ENCODE results near the gene HHIPL2. TPM values are rescaled to one million over a fixed set of nuclear protein-coding genes. Genes with fewer than 3 reads are reported as not detected.

Gene HHIPL2
- total RNA-seq, 3 donors from 2014 or later (not counting 1 experiment from before 2014, with no cell fraction given), result 0.21 to 1.4 TPM; not detected in 1

DNA sequence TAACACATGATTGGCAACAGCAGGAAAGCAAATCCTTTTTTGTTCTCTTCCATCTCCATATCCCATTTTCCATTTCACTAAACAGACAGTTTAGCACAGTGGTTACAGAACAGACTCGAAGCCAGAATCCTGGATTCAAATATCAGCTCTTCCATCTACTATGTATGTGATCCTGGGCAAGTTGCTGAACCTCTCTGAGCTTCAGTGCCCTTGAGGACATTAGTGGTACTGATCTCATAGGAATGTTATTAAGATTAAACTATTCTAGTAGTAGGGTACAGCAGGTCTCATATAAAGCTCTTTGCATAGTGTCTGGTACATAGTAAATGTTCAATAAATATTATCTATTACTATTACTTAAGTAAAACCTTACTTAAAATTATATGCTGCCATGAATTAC is 13.8 kb upstream of the HHIPL2 start:
- WGBS (ENCODE audit: insufficient coverage), result 100% methylated on average over 1 of the region's 1 CpG
- no peaks in the 10 kb centered on the region for H3K9me3 Mint-ChIP-seq
- H3K9me3 ChIP-seq (ENCODE audit: control insufficient read depth, insufficient read depth, low read length), result no peaks in the 10 kb centered on the region
- peaks cover 65% of the 10 kb centered on the region for H3K36me3 ChIP-seq (ENCODE audit: control insufficient read depth, insufficient read depth, low read length)
- H3K4me1 ChIP-seq (ENCODE audit: control insufficient read depth, insufficient read depth, low read length), result no peaks in the 10 kb centered on the region
- no peaks in the 10 kb centered on the region for H3K27me3 Mint-ChIP-seq (ENCODE audit: low read depth in 2 of 2)
- H3K4me3 Mint-ChIP-seq, result no peak overlapping the region
- no peaks in the 10 kb centered on the region for H3K4me1 Mint-ChIP-seq
- H3K36me3 Mint-ChIP-seq, result peaks cover 7% of the 10 kb centered on the region
- no peak overlapping the region for H3K27ac ChIP-seq (ENCODE audit: low read length)
- no peaks in the 10 kb centered on the region for H3K27me3 ChIP-seq (ENCODE audit: control insufficient read depth, insufficient read depth, low read length)
- ATAC-seq (no peak), DNase-seq (no peak)
- TF ChIP-seq, protein P1, sequence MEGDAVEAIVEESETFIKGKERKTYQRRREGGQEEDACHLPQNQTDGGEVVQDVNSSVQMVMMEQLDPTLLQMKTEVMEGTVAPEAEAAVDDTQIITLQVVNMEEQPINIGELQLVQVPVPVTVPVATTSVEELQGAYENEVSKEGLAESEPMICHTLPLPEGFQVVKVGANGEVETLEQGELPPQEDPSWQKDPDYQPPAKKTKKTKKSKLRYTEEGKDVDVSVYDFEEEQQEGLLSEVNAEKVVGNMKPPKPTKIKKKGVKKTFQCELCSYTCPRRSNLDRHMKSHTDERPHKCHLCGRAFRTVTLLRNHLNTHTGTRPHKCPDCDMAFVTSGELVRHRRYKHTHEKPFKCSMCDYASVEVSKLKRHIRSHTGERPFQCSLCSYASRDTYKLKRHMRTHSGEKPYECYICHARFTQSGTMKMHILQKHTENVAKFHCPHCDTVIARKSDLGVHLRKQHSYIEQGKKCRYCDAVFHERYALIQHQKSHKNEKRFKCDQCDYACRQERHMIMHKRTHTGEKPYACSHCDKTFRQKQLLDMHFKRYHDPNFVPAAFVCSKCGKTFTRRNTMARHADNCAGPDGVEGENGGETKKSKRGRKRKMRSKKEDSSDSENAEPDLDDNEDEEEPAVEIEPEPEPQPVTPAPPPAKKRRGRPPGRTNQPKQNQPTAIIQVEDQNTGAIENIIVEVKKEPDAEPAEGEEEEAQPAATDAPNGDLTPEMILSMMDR (IDR thresholded peaks at IDR 0.05), result no peak
- no peak overlapping the region for H3K27ac Mint-ChIP-seq
- no peak overlapping the region for H3K4me3 ChIP-seq (ENCODE audit: low read length)
- intact Hi-C loops (cut with micrococcal nuclease), result no loop called here

DNA sequence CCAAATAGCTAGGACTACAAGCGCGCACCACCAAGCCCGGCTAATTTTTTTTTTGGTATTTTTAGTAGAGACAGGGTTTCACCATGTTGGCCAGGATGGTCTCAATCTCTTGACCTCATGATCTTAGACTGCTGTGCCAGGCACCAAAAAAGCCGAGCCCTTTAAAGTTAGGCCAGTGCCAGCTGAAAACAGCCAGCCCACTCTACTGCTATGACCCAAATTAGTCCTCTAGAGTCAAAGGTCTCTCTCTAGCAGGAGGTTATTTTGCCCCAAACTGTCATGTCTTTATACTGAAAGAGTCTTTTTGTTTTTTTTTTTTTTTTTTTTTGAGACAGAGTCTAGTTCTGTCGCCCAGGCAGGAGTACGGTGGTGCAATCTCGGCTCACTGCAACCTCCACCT is 9.7 kb upstream of the HHIPL2 start:
- no peak overlapping the region for H3K4me3 Mint-ChIP-seq
- H3K36me3 ChIP-seq (ENCODE audit: control insufficient read depth, insufficient read depth, low read length), result peaks cover 56% of the 10 kb centered on the region
- no peaks in the 10 kb centered on the region for H3K27me3 ChIP-seq (ENCODE audit: control insufficient read depth, insufficient read depth, low read length)
- H3K4me1 ChIP-seq (ENCODE audit: control insufficient read depth, insufficient read depth, low read length), result no peaks in the 10 kb centered on the region
- DNase-seq (no peak), ATAC-seq (no peak)
- WGBS (ENCODE audit: insufficient coverage), result 98% methylated on average over 7 of the region's 7 CpGs
- H3K4me1 Mint-ChIP-seq, result no peaks in the 10 kb centered on the region
- H3K36me3 Mint-ChIP-seq, result peaks cover 7% of the 10 kb centered on the region
- no peak overlapping the region for H3K4me3 ChIP-seq (ENCODE audit: low read length)
- intact Hi-C loops (cut with micrococcal nuclease), result no loop called here
- H3K27ac ChIP-seq (ENCODE audit: low read length), result no peak overlapping the region
- H3K27me3 Mint-ChIP-seq (ENCODE audit: low read depth in 2 of 2), result no peaks in the 10 kb centered on the region
- H3K9me3 Mint-ChIP-seq, result no peaks in the 10 kb centered on the region
- TF ChIP-seq, protein P1 (IDR thresholded peaks at IDR 0.05), result no peak
- no peaks in the 10 kb centered on the region for H3K9me3 ChIP-seq (ENCODE audit: control insufficient read depth, insufficient read depth, low read length)
- no peak overlapping the region for H3K27ac Mint-ChIP-seq

DNA sequence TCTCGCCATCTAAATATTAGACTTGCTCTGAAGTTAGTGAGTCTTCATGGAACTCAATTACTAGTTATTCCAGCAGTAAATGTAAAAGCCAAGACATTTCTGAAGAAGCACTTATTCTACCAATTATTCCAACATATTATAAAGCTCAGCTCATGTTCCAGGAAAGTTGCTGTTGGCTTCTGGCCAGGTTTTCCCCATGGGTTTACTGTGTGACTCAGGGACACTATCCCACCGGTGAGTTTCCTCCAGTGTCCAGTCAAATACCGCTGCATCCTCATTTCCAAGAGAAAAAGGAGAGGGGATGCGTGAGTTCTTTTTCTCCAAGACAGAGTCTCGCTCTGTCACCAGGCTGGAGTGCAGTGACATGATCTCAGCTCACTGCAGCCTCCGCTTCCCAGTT is 9.2 kb upstream of the HHIPL2 start:
- no peak for ATAC-seq
- no peaks in the 10 kb centered on the region for H3K9me3 Mint-ChIP-seq
- DNase-seq, result no peak
- no peak overlapping the region for H3K4me3 ChIP-seq (ENCODE audit: low read length)
- H3K27ac ChIP-seq (ENCODE audit: low read length), result no peak overlapping the region
- no peaks in the 10 kb centered on the region for H3K27me3 ChIP-seq (ENCODE audit: control insufficient read depth, insufficient read depth, low read length)
- TF ChIP-seq, protein P1 (IDR thresholded peaks at IDR 0.05), result no peak
- peaks cover 7% of the 10 kb centered on the region for H3K36me3 Mint-ChIP-seq
- no peaks in the 10 kb centered on the region for H3K4me1 Mint-ChIP-seq
- H3K36me3 ChIP-seq (ENCODE audit: control insufficient read depth, insufficient read depth, low read length), result peaks cover 53% of the 10 kb centered on the region
- no peaks in the 10 kb centered on the region for H3K27me3 Mint-ChIP-seq (ENCODE audit: low read depth in 2 of 2)
- H3K4me3 Mint-ChIP-seq, result no peak overlapping the region
- no peaks in the 10 kb centered on the region for H3K4me1 ChIP-seq (ENCODE audit: control insufficient read depth, insufficient read depth, low read length)
- no peak overlapping the region for H3K27ac Mint-ChIP-seq
- H3K9me3 ChIP-seq (ENCODE audit: control insufficient read depth, insufficient read depth, low read length), result no peaks in the 10 kb centered on the region
- intact Hi-C loops (cut with micrococcal nuclease), result no loop called here
- 82% methylated on average over 6 of the region's 6 CpGs for WGBS (ENCODE audit: insufficient coverage)

DNA sequence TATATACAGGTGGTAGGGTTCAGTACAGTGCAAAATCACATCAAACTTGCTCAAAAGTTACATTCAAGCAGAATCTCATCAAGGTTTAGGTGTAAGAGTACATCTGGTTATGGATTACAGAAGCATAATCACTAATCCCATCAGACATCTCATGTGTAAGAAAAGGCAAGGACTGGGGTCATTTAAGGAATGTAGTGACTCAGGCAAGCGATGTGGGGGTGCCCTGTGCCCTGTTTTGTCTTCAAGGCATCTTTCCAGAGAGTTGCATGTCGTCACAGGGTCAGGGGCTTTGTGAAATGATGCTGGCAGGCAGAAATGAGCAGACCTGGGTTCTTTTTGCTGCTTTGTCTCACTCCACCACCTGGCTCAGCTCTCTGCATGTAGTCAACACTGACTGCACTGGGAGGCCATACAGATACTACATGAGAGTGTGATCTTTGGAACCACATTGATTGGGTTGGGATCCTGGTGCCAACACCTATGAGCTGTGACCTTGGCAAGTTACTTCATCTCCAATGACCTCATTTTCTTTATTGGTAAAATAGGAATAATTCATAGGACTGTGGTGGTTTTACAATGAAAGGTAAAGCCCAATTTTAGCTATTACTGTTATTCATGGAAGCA is 8.2 kb upstream of the HHIPL2 start:
- H3K36me3 ChIP-seq (ENCODE audit: control insufficient read depth, insufficient read depth, low read length), result peaks cover 44% of the 10 kb centered on the region
- 100% methylated on average over 2 of the region's 2 CpGs for WGBS (ENCODE audit: insufficient coverage)
- no peak overlapping the region for H3K27ac Mint-ChIP-seq

More for the DNA sequence above, 8.2 kb upstream of the HHIPL2 start:
- DNase-seq (no peak), ATAC-seq (no peak)
- Histone ChIP-seq H3K4me3 (ENCODE audit: low read length) (no peak overlapping the region), H3K4me1 (ENCODE audit: control insufficient read depth, insufficient read depth, low read length) (no peaks in the 10 kb centered on the region), H3K27ac (ENCODE audit: low read length) (no peak overlapping the region), H3K27me3 (ENCODE audit: control insufficient read depth, insufficient read depth, low read length) (no peaks in the 10 kb centered on the region), H3K9me3 (ENCODE audit: control insufficient read depth, insufficient read depth, low read length) (no peaks in the 10 kb centered on the region)
- Mint-ChIP-seq H3K4me1 (no peaks in the 10 kb centered on the region), H3K9me3 (no peaks in the 10 kb centered on the region), H3K36me3 (no peaks in the 10 kb centered on the region), H3K4me3 (no peak overlapping the region), H3K27me3 (ENCODE audit: low read depth in 2 of 2) (no peaks in the 10 kb centered on the region)
- intact Hi-C loops (cut with micrococcal nuclease), result no loop called here
- TF ChIP-seq, protein P1 (IDR thresholded peaks at IDR 0.05), result no peak

Measured in natural killer cell (primary cell).